Lung (tissue), 12 donors: Measurements from ENCODE around the gene ST6GALNAC3. TPM values are rescaled to one million over a fixed set of nuclear protein-coding genes. Genes with fewer than 3 reads are reported as not detected.

Experiments used
- ATAC-seq: fragments of 200-7000 bp; cut with Tn5 transposase; one replicate; pipeline ENCODE4 v1.9.1; 2020; ENCODE audit warnings: moderate number of reproducible peaks; ENCODE audit not compliant: insufficient read depth, low FRiP score
- DNase-seq, 3 donors: peaks; one replicate each; pipeline ENCODE4 v3.0.0-alpha.2; 2013 to 2017
- H3K27ac ChIP-seq, 2 donors: one replicate each; pipeline ENCODE4 v1.5.1; 2013; ENCODE audit warnings: mild to moderate bottlenecking in 2 of 2, moderate library complexity in 2 of 2, control low read depth in 1 of 2, inconsistent platforms in 1 of 2, low read depth in 1 of 2, low read length in 1 of 2
- H3K27me3 ChIP-seq, 3 donors: one replicate each; pipeline ENCODE4 v1.5.1; 2013; ENCODE audit warnings: low read length in 2 of 3; ENCODE audit not compliant: control insufficient read depth in 3 of 3, insufficient read depth in 3 of 3
- H3K36me3 ChIP-seq, 4 donors: one replicate each; pipeline ENCODE4 v1.5.1; 2013; ENCODE audit warnings: low read length in 4 of 4, mild to moderate bottlenecking in 1 of 4, moderate library complexity in 1 of 4; ENCODE audit not compliant: control insufficient read depth in 4 of 4, insufficient read depth in 4 of 4
- H3K4me1 ChIP-seq, 5 donors: one replicate each; pipeline ENCODE4 v1.5.1; 2013; ENCODE audit warnings: low read length in 5 of 5, mild to moderate bottlenecking in 2 of 5, moderate library complexity in 1 of 5; ENCODE audit not compliant: control insufficient read depth in 5 of 5, insufficient read depth in 5 of 5
- H3K4me3 ChIP-seq: one replicate; pipeline ENCODE4 v1.5.1; 2013; ENCODE audit warnings: mild to moderate bottlenecking, control low read depth, moderate library complexity
- H3K9ac ChIP-seq, 2 donors: one replicate each; pipeline ENCODE4 v1.5.1; 2013; ENCODE audit warnings: low read length in 2 of 2, control low read depth in 1 of 2; ENCODE audit not compliant: insufficient read depth in 1 of 2
- H3K9me3 ChIP-seq, 4 donors: one replicate each; pipeline ENCODE4 v1.5.1; 2013; ENCODE audit warnings: low read length in 3 of 4, mild to moderate bottlenecking in 1 of 4, moderate library complexity in 1 of 4; ENCODE audit not compliant: control insufficient read depth in 4 of 4, insufficient read depth in 3 of 4
- CTCF ChIP-seq: IDR thresholded peaks from 2 replicates; pipeline ENCODE4 v1.5.1; 2012; ENCODE audit warnings: mild to moderate bottlenecking; ENCODE audit errors: control extremely low read depth, extremely low read depth
- WGBS, 2 donors: extraction: QIAGEN DNeasy Blood & Tissue Kit; methylation state at CpG; one replicate each; pipeline ENCODE4 v1.1.7; 2013; 5-methylcytosine and 5-hydroxymethylcytosine counted together
- polyA plus RNA-seq, 2 donors: library from polyadenylated mRNA; stranded (reverse); fragments of 200-250 nt; gene quantifications; one replicate each; pipeline ENCODE4 v1.2.1, GENCODE V29; 2013
- total RNA-seq, 2 donors: library from RNA; depleted of rRNA in 1 of 2; stranded (reverse); fragments of >200 nt in 1 of 2; gene quantifications; one replicate each; pipeline ENCODE4 v1.2.1, GENCODE V29; 2014 to 2021
- donor health status: control.
- donor health status: control.
- donor health status: Bipolar disorder and iron deficiency.
- donor health status: healthy.
- donor health status: DM: yes; HTN: yes; CAD: no.

ST6GALNAC3 gene
- total and polyA plus RNA-seq, 4 donors = 2.7 to 17.9 (median 12.2) TPM

GRCh38 chr1:76031496-76031895 is 43.0 kb upstream of the ST6GALNAC3 start:
- H3K4me3 ChIP-seq = no peak overlapping the region
- H3K27me3 ChIP-seq = no peaks in the 10 kb centered on the region
- 79 to 95% methylated on average over 2 of the region's 2 CpGs for WGBS, 2 donors
- H3K9me3 ChIP-seq = no peaks in the 10 kb centered on the region
- no peak overlapping the region for H3K9ac ChIP-seq
- H3K4me1 ChIP-seq = no peaks in the 10 kb centered on the region
- no peaks in the 10 kb centered on the region for H3K36me3 ChIP-seq
- ATAC-seq (no peak), DNase-seq (no peak)
- no peak overlapping the region for H3K27ac ChIP-seq
- no peak for TF ChIP-seq CTCF

GRCh38 chr1:76033800-76034475 is 40.6 kb upstream of the ST6GALNAC3 start:
- H3K27ac ChIP-seq = no peak overlapping the region
- peaks cover 0 to 7% (median 0%) of the 10 kb centered on the region in 5 donors for H3K4me1 ChIP-seq
- DNase-seq (no peak), ATAC-seq (no peak)
- no peak for TF ChIP-seq CTCF
- no peaks in the 10 kb centered on the region for H3K36me3 ChIP-seq
- H3K4me3 ChIP-seq = no peak overlapping the region
- H3K9ac ChIP-seq = no peak overlapping the region
- H3K9me3 ChIP-seq = no peaks in the 10 kb centered on the region
- no peaks in the 10 kb centered on the region for H3K27me3 ChIP-seq
- WGBS, 2 donors = 93 to 94% methylated on average over 3 of the region's 3 CpGs

GRCh38 chr1:76035053-76035452 is 39.5 kb upstream of the ST6GALNAC3 start:
- Histone ChIP-seq H3K9ac (no peak overlapping the region), H3K27ac (no peak overlapping the region), H3K4me3 (no peak overlapping the region), H3K36me3 (no peaks in the 10 kb centered on the region), H3K9me3 (no peaks in the 10 kb centered on the region), H3K27me3 (no peaks in the 10 kb centered on the region), H3K4me1 (peaks cover 0 to 7% (median 0%) of the 10 kb centered on the region in 5 donors)
- 37 to 77% methylated on average over 2 of the region's 2 CpGs for WGBS, 2 donors
- TF ChIP-seq CTCF = no peak
- DNase-seq (peak in 2 of 3 donors; percentile 39 to 41), ATAC-seq (no peak)

- Histone ChIP-seq H3K27me3 (no peaks in the 10 kb centered on the region), H3K36me3 (no peaks in the 10 kb centered on the region), H3K4me3 (no peak overlapping the region), H3K9ac (no peak overlapping the region), H3K9me3 (no peaks in the 10 kb centered on the region), H3K27ac (no peak overlapping the region), H3K4me1 (peaks cover 0 to 10% (median 2%) of the 10 kb centered on the region in 5 donors)
- no peak for TF ChIP-seq CTCF
- DNase-seq (no peak), ATAC-seq (no peak)
- 63 to 70% methylated on average over 4 of the region's 4 CpGs for WGBS, 2 donors
Measured at GRCh38 chr1:76037324-76037723, 37.2 kb upstream of the ST6GALNAC3 start.
